A673 (cell line): ENCODE data around the gene CRYGN.

ENCODE experiments used
- CTCF ChIP-seq: fragments of 300-800, 200-600 bp; sonication (generic); conservative IDR thresholded peaks from 2 replicates; pipeline ENCODE4 v1.5.1; 2017; ENCODE audit warnings: low read depth, mild to moderate bottlenecking, antibody characterized with exemption, low read length, moderate library complexity, mixed read lengths
- EZH2 ChIP-seq: fragments of 200-600 bp; sonication (generic); IDR thresholded peaks from 2 replicates; pipeline ENCODE4 v1.6.1; 2017; ENCODE audit warnings: borderline replicate concordance, low read depth, mild to moderate bottlenecking, mixed read lengths, antibody characterized with exemption, low read length; ENCODE audit not compliant: poor library complexity, severe bottlenecking

GRCh38 chr7:151399906-151400305, 40.0 kb downstream of the CRYGN start:
- TF ChIP-seq CTCF = no peak
- TF ChIP-seq EZH2 = no peak
